MCF 10A (cell line): Measurements from ENCODE around the gene WDR7. TPM values are rescaled to one million over a fixed set of nuclear protein-coding genes. Genes with fewer than 3 reads are reported as not detected.

ENCODE experiments used
- BruUV-seq: library from RNA; stranded (reverse); fragments of 400-500 nt; replicated peaks from 2 replicates; lab custom pipeline; 2021; lab: Mats Ljungman, UMichigan
- CTCF ChIA-PET: fragments of 300-600 bp; sonication (Branson Sonifier 250); formaldehyde crosslinking; extraction: SDS; loops from one replicate; lab custom pipeline; 2021; ENCODE audit warnings: antibody characterized with exemption, inconsistent platforms; lab: Yijun Ruan, JAX
- POLR2A ChIA-PET: fragments of 300-600, 350-650 bp; sonication (Branson Sonifier 250); formaldehyde crosslinking; extraction: SDS; loops from one replicate; lab custom pipeline; 2020; ENCODE audit warnings: antibody characterized with exemption, inconsistent platforms; lab: Yijun Ruan, JAX
- DNase-seq: peaks from one replicate; pipeline ENCODE4 v3.0.0-alpha.2; 2018; ENCODE audit not compliant: unreplicated experiment
- H3K27ac Mint-ChIP-seq: one replicate; pipeline ENCODE4 v1.8.0; 2022; ENCODE audit warnings: mild to moderate bottlenecking, low read depth, mixed read lengths; ENCODE audit not compliant: unreplicated experiment
- H3K27me3 Mint-ChIP-seq: one replicate; pipeline ENCODE4 v1.8.0; 2022; ENCODE audit warnings: mixed read lengths; ENCODE audit not compliant: insufficient read depth, unreplicated experiment
- H3K36me3 Mint-ChIP-seq: one replicate; pipeline ENCODE4 v1.8.0; 2022; ENCODE audit warnings: mild to moderate bottlenecking, moderate library complexity, mixed read lengths; ENCODE audit not compliant: insufficient read depth, unreplicated experiment
- H3K4me1 Mint-ChIP-seq: one replicate; pipeline ENCODE4 v1.8.0; 2022; ENCODE audit warnings: mixed read lengths; ENCODE audit not compliant: insufficient read depth, unreplicated experiment
- H3K4me3 Mint-ChIP-seq: one replicate; pipeline ENCODE4 v1.8.0; 2022; ENCODE audit warnings: mild to moderate bottlenecking, moderate library complexity, mixed read lengths; ENCODE audit not compliant: unreplicated experiment
- H3K9me3 Mint-ChIP-seq: one replicate; pipeline ENCODE4 v1.8.0; 2022; ENCODE audit warnings: mixed read lengths; ENCODE audit not compliant: unreplicated experiment
- intact Hi-C: fragments of 100-400 bp; cut with micrococcal nuclease; formaldehyde crosslinking; loops from 2 replicates; pipeline ENCODE4 v1.14.1; 2022
- total RNA-seq: library from RNA; stranded (reverse); gene quantifications from 2 replicates; pipeline ENCODE4 v1.2.3, GENCODE V29; 2022
- TF ChIP-seq, protein P1 (sequence below): fragments of 200-600 bp; IDR thresholded peaks from one replicate; pipeline ENCODE4 v1.8.0; 2022; ENCODE audit warnings: antibody characterized with exemption, mild to moderate bottlenecking; ENCODE audit not compliant: unreplicated experiment

The WDR7 gene
- total RNA-seq, 1 experiment from 2014 or later, result 12.6 TPM

DNA sequence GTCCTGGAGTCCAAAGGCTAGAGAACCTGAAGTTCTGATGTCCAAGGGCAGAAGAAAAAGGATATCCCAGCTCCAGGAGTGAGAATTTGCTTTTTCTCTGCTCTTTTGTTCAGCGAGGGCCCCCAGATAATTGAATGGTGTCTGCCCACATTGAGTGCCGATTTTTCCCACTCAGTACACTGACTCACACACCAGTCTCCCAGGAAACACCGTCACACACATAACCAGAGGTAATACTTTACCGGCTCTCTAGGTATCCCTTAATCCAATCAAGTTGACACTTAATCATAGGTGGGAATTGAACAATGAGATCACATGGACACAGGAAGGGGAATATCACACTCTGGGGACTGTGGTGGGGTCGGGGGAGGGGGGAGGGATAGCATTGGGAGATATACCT, 161.5 kb downstream of the WDR7 start:
- no TSS peak for BruUV-seq
- Mint-ChIP-seq H3K27ac (no peak overlapping the region), H3K27me3 (no peaks in the 10 kb centered on the region), H3K4me1 (no peaks in the 10 kb centered on the region), H3K36me3 (no peaks in the 10 kb centered on the region), H3K4me3 (no peak overlapping the region), H3K9me3 (no peaks in the 10 kb centered on the region)
- ChIA-PET CTCF (interaction anchor here (0.7 kb wide), 1 partner anchor 732 kb away, joined by 3 read pairs; no protein-coding TSS in a partner anchor), POLR2A (no interaction called here)
- TF ChIP-seq, protein P1, sequence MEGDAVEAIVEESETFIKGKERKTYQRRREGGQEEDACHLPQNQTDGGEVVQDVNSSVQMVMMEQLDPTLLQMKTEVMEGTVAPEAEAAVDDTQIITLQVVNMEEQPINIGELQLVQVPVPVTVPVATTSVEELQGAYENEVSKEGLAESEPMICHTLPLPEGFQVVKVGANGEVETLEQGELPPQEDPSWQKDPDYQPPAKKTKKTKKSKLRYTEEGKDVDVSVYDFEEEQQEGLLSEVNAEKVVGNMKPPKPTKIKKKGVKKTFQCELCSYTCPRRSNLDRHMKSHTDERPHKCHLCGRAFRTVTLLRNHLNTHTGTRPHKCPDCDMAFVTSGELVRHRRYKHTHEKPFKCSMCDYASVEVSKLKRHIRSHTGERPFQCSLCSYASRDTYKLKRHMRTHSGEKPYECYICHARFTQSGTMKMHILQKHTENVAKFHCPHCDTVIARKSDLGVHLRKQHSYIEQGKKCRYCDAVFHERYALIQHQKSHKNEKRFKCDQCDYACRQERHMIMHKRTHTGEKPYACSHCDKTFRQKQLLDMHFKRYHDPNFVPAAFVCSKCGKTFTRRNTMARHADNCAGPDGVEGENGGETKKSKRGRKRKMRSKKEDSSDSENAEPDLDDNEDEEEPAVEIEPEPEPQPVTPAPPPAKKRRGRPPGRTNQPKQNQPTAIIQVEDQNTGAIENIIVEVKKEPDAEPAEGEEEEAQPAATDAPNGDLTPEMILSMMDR, result no peak
- intact Hi-C loops, result no loop called here
- DNase-seq, result no peak

DNA sequence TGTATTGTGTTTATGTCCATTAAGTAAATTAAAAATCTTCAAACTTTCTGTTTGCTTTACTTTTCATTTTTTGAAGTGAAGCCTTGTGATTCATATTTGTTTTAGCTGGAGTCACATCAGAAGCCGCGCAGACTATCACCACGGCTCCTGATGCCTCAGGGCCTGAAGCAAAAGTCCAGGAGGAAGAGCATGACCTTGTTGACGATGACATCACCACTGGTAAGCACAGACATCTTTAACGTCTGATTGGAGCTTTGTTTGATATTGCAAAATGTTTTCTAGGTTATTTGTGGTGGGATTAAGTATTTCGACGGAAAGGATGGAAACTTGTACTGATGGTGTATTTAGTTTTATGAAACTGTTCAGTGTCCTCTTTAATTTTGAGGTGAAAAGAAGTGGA, 164.8 kb downstream of the WDR7 start:
- BruUV-seq, result no TSS peak
- H3K9me3 Mint-ChIP-seq, result no peaks in the 10 kb centered on the region
- TF ChIP-seq, protein P1, result no peak
- no peak overlapping the region for H3K27ac Mint-ChIP-seq
- H3K4me1 Mint-ChIP-seq, result no peaks in the 10 kb centered on the region
- ChIA-PET CTCF (no interaction called here), POLR2A (no interaction called here)
- peak; percentile 13 for DNase-seq
- no peaks in the 10 kb centered on the region for H3K36me3 Mint-ChIP-seq
- intact Hi-C loops, result no loop called here
- H3K27me3 Mint-ChIP-seq, result no peaks in the 10 kb centered on the region
- H3K4me3 Mint-ChIP-seq, result no peak overlapping the region

DNA sequence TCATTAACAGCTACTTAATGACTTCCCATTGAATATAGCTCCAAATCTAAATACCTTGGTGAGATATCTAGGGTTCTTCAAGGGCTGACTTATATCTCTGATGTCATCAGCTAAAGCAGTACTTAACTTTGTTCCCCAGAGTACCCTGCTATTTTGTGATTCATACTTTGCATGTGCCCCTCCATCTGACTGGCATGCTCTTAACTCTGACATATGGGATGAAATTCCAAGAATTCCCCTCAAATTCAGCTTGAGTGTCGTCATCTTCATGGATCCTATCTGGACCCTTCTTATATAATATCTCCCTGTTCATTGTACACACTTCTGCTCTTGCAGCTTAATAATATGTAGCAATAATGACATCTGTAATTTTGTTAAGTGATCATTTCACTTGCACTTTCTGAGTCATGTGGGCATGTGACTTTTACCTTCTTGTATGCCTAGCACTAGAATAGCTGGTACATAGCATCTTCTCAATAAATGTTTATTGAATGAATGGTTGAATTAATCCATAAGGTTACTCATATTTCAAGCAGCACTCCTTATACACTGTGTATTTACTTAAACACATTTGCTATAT, 172.9 kb downstream of the WDR7 start:
- H3K27me3 Mint-ChIP-seq, result no peaks in the 10 kb centered on the region

DNA sequence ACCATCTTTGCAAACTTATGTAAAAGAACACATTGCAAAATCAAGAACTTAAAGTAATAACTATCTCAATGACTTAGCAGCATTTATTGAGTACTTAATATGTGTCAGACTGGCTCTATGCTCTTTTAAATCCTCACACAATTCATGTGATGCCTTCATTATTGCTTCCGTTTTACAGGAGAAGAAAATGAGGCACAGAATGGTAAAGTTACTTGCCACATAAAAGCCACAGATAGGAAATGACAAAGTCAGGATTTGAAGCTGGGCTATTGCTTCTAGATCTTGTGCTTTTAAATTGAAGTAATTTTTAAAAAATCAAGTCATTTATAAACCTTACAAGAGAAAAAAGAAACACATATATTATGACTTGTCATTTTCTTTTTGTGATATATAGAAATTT, 174.2 kb downstream of the WDR7 start:
- H3K4me3 Mint-ChIP-seq, result no peak overlapping the region
- TF ChIP-seq, protein P1, result no peak
- H3K27ac Mint-ChIP-seq, result no peak overlapping the region
- CTCF ChIA-PET, result no interaction called here
- DNase-seq, result no peak
- H3K27me3 Mint-ChIP-seq, result no peaks in the 10 kb centered on the region
- POLR2A ChIA-PET, result no interaction called here
- no peaks in the 10 kb centered on the region for H3K4me1 Mint-ChIP-seq
- H3K36me3 Mint-ChIP-seq, result no peaks in the 10 kb centered on the region
- no TSS peak for BruUV-seq
- peaks cover 7% of the 10 kb centered on the region for H3K9me3 Mint-ChIP-seq
- intact Hi-C loops, result no loop called here

More for the DNA sequence above, 172.9 kb downstream of the WDR7 start:
- H3K4me3 Mint-ChIP-seq, result no peak overlapping the region
- no peaks in the 10 kb centered on the region for H3K4me1 Mint-ChIP-seq
- CTCF ChIA-PET, result interaction anchor here (0.8 kb wide), 1 partner anchor 623 kb away, joined by 4 read pairs; no protein-coding TSS in a partner anchor
- intact Hi-C loops, result no loop called here
- H3K9me3 Mint-ChIP-seq, result peaks cover 7% of the 10 kb centered on the region
- no TSS peak for BruUV-seq
- POLR2A ChIA-PET, result no interaction called here
- TF ChIP-seq, protein P1, result no peak
- H3K36me3 Mint-ChIP-seq, result no peaks in the 10 kb centered on the region
- no peak for DNase-seq
- no peak overlapping the region for H3K27ac Mint-ChIP-seq
